Measurements from ENCODE around the gene SZRD1. TPM values are rescaled to one million over a fixed set of nuclear protein-coding genes. Genes with fewer than 3 reads are reported as not detected.

The SZRD1 gene
- 82.6 and 111 TPM in 2 replicates for total RNA-seq

- TF ChIP-seq CTCF (conservative IDR thresholded peaks at IDR 0.05; ENCODE audit: low read depth, low read length), result no peak
- H3K4me3 ChIP-seq (ENCODE audit: low read depth, low read length), result peak within 1 kb of the TSS; percentile 95
- DNase-seq (ENCODE audit: low read depth), result peak; percentile 89
These were observed at the start of gene SZRD1 for GRCh38 chr1:16366722-16367257. Gene SZRD1 (plus strand): TSS chr1:16367242. CDS start chr1:16367258, 16 bp downstream.

GRCh38 chr1:16318555-16318954 lies 48.5 kb upstream of the SZRD1 start:
- H3K4me3 ChIP-seq (ENCODE audit: low read depth, low read length), result no peak overlapping the region
- no peak for DNase-seq (ENCODE audit: low read depth)
- TF ChIP-seq CTCF (conservative IDR thresholded peaks at IDR 0.05; ENCODE audit: low read depth, low read length), result no peak

- no peak for DNase-seq (ENCODE audit: low read depth)
- TF ChIP-seq CTCF (conservative IDR thresholded peaks at IDR 0.05; ENCODE audit: low read depth, low read length), result no peak
- H3K4me3 ChIP-seq (ENCODE audit: low read depth, low read length), result no peak overlapping the region
These were observed 45.7 kb upstream of the SZRD1 start for GRCh38 chr1:16321176-16321867.

GRCh38 chr1:16324456-16324890 lies 42.6 kb upstream of the SZRD1 start:
- no peak for TF ChIP-seq CTCF (conservative IDR thresholded peaks at IDR 0.05; ENCODE audit: low read depth, low read length)
- no peak for DNase-seq (ENCODE audit: low read depth)
- no peak overlapping the region for H3K4me3 ChIP-seq (ENCODE audit: low read depth, low read length)

GRCh38 chr1:16326833-16327404 lies 40.1 kb upstream of the SZRD1 start:
- DNase-seq (ENCODE audit: low read depth), result no peak
- no peak overlapping the region for H3K4me3 ChIP-seq (ENCODE audit: low read depth, low read length)
- TF ChIP-seq CTCF (conservative IDR thresholded peaks at IDR 0.05; ENCODE audit: low read depth, low read length), result no peak

- DNase-seq (ENCODE audit: low read depth), result no peak
- TF ChIP-seq CTCF (conservative IDR thresholded peaks at IDR 0.05; ENCODE audit: low read depth, low read length), result no peak
These were observed 32.2 kb upstream of the SZRD1 start for GRCh38 chr1:16334655-16335340.

More at GRCh38 chr1:16334655-16335340, 32.2 kb upstream of the SZRD1 start:
- H3K4me3 ChIP-seq (ENCODE audit: low read depth, low read length), result no peak overlapping the region

Data from epithelial cell of proximal tubule (primary cell).